BLaER1 (cell line): ENCODE measurements around the gene KCNH1.

Experiments
- H3K27ac ChIP-seq: shearing (Covaris generic); formaldehyde crosslinking; 2 replicates; pipeline ENCODE4 v1.8.1; 2022
- H3K27me3 ChIP-seq: shearing (Covaris generic); formaldehyde crosslinking; 2 replicates; pipeline ENCODE4 v1.8.1; 2022
- H3K36me3 ChIP-seq: shearing (Covaris generic); formaldehyde crosslinking; 2 replicates; pipeline ENCODE4 v1.8.1; 2022
- H3K4me1 ChIP-seq: shearing (Covaris generic); formaldehyde crosslinking; 2 replicates; pipeline ENCODE4 v1.8.1; 2022
- H3K4me2 ChIP-seq: shearing (Covaris generic); formaldehyde crosslinking; 2 replicates; pipeline ENCODE4 v1.8.1; 2022
- H3K4me3 ChIP-seq: shearing (Covaris generic); formaldehyde crosslinking; 2 replicates; pipeline ENCODE4 v1.8.1; 2022
- H3K9ac ChIP-seq: shearing (Covaris generic); formaldehyde crosslinking; 2 replicates; pipeline ENCODE4 v1.8.1; 2022
- H3K9me3 ChIP-seq: shearing (Covaris generic); formaldehyde crosslinking; 2 replicates; pipeline ENCODE4 v1.8.1; 2022
- H4K20me1 ChIP-seq: shearing (Covaris generic); formaldehyde crosslinking; 2 replicates; pipeline ENCODE4 v1.8.1; 2022
- Cebpa-rat ChIP-seq: shearing (Covaris generic); IDR thresholded peaks from 2 replicates; pipeline ENCODE4 v1.8.1; 2022

Gene KCNH1

GRCh38 chr1:210821615-210822014, 312.3 kb downstream of the KCNH1 start:
- H3K9me3 ChIP-seq, result no peaks in the 10 kb centered on the region
- H3K4me1 ChIP-seq, result no peaks in the 10 kb centered on the region
- H3K27ac ChIP-seq, result no peak overlapping the region
- no peak for TF ChIP-seq Cebpa-rat
- no peaks in the 10 kb centered on the region for H3K27me3 ChIP-seq
- no peaks in the 10 kb centered on the region for H4K20me1 ChIP-seq
- H3K9ac ChIP-seq, result no peak overlapping the region
- H3K4me2 ChIP-seq, result no peak overlapping the region
- no peak overlapping the region for H3K4me3 ChIP-seq
- no peaks in the 10 kb centered on the region for H3K36me3 ChIP-seq

GRCh38 chr1:210819266-210819665, 314.7 kb downstream of the KCNH1 start:
- Histone ChIP-seq H3K4me1 (no peaks in the 10 kb centered on the region), H3K4me3 (no peak overlapping the region), H4K20me1 (no peaks in the 10 kb centered on the region), H3K36me3 (no peaks in the 10 kb centered on the region), H3K27me3 (no peaks in the 10 kb centered on the region), H3K9ac (no peak overlapping the region), H3K9me3 (no peaks in the 10 kb centered on the region), H3K27ac (no peak overlapping the region), H3K4me2 (no peak overlapping the region)
- TF ChIP-seq Cebpa-rat, result no peak

GRCh38 chr1:210817385-210818275, 316.3 kb downstream of the KCNH1 start:
- H4K20me1 ChIP-seq, result no peaks in the 10 kb centered on the region
- no peaks in the 10 kb centered on the region for H3K4me1 ChIP-seq
- no peak overlapping the region for H3K4me2 ChIP-seq
- no peak overlapping the region for H3K27ac ChIP-seq
- no peaks in the 10 kb centered on the region for H3K36me3 ChIP-seq
- H3K4me3 ChIP-seq, result no peak overlapping the region
- no peak overlapping the region for H3K9ac ChIP-seq
- H3K27me3 ChIP-seq, result no peaks in the 10 kb centered on the region
- no peaks in the 10 kb centered on the region for H3K9me3 ChIP-seq
- no peak for TF ChIP-seq Cebpa-rat

GRCh38 chr1:210815641-210816550, 318.1 kb downstream of the KCNH1 start:
- no peak overlapping the region for H3K27ac ChIP-seq
- TF ChIP-seq Cebpa-rat, result no peak
- H3K4me2 ChIP-seq, result no peak overlapping the region
- no peaks in the 10 kb centered on the region for H3K4me1 ChIP-seq
- no peak overlapping the region for H3K9ac ChIP-seq
- no peak overlapping the region for H3K4me3 ChIP-seq
- no peaks in the 10 kb centered on the region for H4K20me1 ChIP-seq
- no peaks in the 10 kb centered on the region for H3K27me3 ChIP-seq
- no peaks in the 10 kb centered on the region for H3K9me3 ChIP-seq
- no peaks in the 10 kb centered on the region for H3K36me3 ChIP-seq

- Histone ChIP-seq H3K4me1 (no peaks in the 10 kb centered on the region), H3K9me3 (no peaks in the 10 kb centered on the region), H3K4me3 (no peak overlapping the region), H3K27ac (no peak overlapping the region), H3K27me3 (no peaks in the 10 kb centered on the region), H3K9ac (no peak overlapping the region), H3K36me3 (no peaks in the 10 kb centered on the region), H3K4me2 (no peak overlapping the region), H4K20me1 (no peaks in the 10 kb centered on the region)
- TF ChIP-seq Cebpa-rat, result no peak
Observed at GRCh38 chr1:210814382-210815123, 319.4 kb downstream of the KCNH1 start.

- Histone ChIP-seq H3K9me3 (no peaks in the 10 kb centered on the region), H3K4me1 (no peaks in the 10 kb centered on the region), H4K20me1 (no peaks in the 10 kb centered on the region), H3K4me2 (no peak overlapping the region), H3K36me3 (no peaks in the 10 kb centered on the region), H3K4me3 (no peak overlapping the region), H3K27ac (no peak overlapping the region), H3K9ac (no peak overlapping the region), H3K27me3 (no peaks in the 10 kb centered on the region)
- TF ChIP-seq Cebpa-rat, result no peak
Observed at GRCh38 chr1:210801501-210801900, 332.4 kb downstream of the KCNH1 start.

- Histone ChIP-seq H3K4me2 (no peak overlapping the region), H3K9ac (no peak overlapping the region)
Observed at GRCh38 chr1:210800756-210801155, 333.2 kb downstream of the KCNH1 start.

GRCh38 chr1:210800301-210800700, 333.6 kb downstream of the KCNH1 start:
- Histone ChIP-seq H4K20me1 (no peaks in the 10 kb centered on the region), H3K9ac (no peak overlapping the region), H3K27me3 (no peaks in the 10 kb centered on the region), H3K36me3 (no peaks in the 10 kb centered on the region), H3K27ac (no peak overlapping the region), H3K4me1 (no peaks in the 10 kb centered on the region), H3K4me3 (no peak overlapping the region), H3K4me2 (no peak overlapping the region), H3K9me3 (no peaks in the 10 kb centered on the region)
- TF ChIP-seq Cebpa-rat, result no peak

More at GRCh38 chr1:210800756-210801155, 333.2 kb downstream of the KCNH1 start:
- Histone ChIP-seq H3K27me3 (no peaks in the 10 kb centered on the region), H4K20me1 (no peaks in the 10 kb centered on the region), H3K9me3 (no peaks in the 10 kb centered on the region), H3K4me1 (no peaks in the 10 kb centered on the region), H3K36me3 (no peaks in the 10 kb centered on the region), H3K27ac (no peak overlapping the region), H3K4me3 (no peak overlapping the region)
- TF ChIP-seq Cebpa-rat, result no peak

- Histone ChIP-seq H3K9me3 (no peaks in the 10 kb centered on the region), H4K20me1 (no peaks in the 10 kb centered on the region), H3K9ac (no peak overlapping the region), H3K4me3 (no peak overlapping the region), H3K27me3 (no peaks in the 10 kb centered on the region), H3K4me2 (no peak overlapping the region), H3K36me3 (no peaks in the 10 kb centered on the region), H3K27ac (no peak overlapping the region), H3K4me1 (no peaks in the 10 kb centered on the region)
- TF ChIP-seq Cebpa-rat, result no peak
Observed at GRCh38 chr1:210797422-210797821, 336.5 kb downstream of the KCNH1 start.
